ENCODE data around the gene MUC4.
"Not testable (repeated sequence)": the region's sequence is repeated elsewhere in the genome, so short reads cannot be mapped to it uniquely, and the experiment has no call there.

The MUC4 gene

GRCh38 chr3:195746751-195747150 is 65.0 kb downstream of the MUC4 start:
- no peak for DNase-seq (ENCODE audit: low read depth in 2 of 3, low spot score in 2 of 3)

GRCh38 chr3:195746346-195746745 is 65.4 kb downstream of the MUC4 start:
- DNase-seq (ENCODE audit: low read depth in 2 of 3, low spot score in 2 of 3), result no peak

GRCh38 chr3:195744437-195744836 is 67.3 kb downstream of the MUC4 start:
- DNase-seq (ENCODE audit: low read depth in 2 of 3, low spot score in 2 of 3), result no peak

- no peak for DNase-seq (ENCODE audit: low read depth in 2 of 3, low spot score in 2 of 3)
Measured at GRCh38 chr3:195739561-195740111, 72.1 kb downstream of the MUC4 start.

- DNase-seq (ENCODE audit: low read depth in 2 of 3, low spot score in 2 of 3), result no peak
Measured at GRCh38 chr3:195738274-195739044, 73.3 kb downstream of the MUC4 start.

- not testable (repeated sequence) for DNase-seq (ENCODE audit: low read depth in 2 of 3, low spot score in 2 of 3)
Measured at GRCh38 chr3:195737782-195738181, 73.9 kb downstream of the MUC4 start.

GRCh38 chr3:195736866-195737490 is 74.8 kb downstream of the MUC4 start:
- no peak for DNase-seq (ENCODE audit: low read depth in 2 of 3, low spot score in 2 of 3)

- no peak for DNase-seq (ENCODE audit: low read depth in 2 of 3, low spot score in 2 of 3)
Measured at GRCh38 chr3:195735036-195735695, 76.6 kb downstream of the MUC4 start.

GRCh38 chr3:195732940-195733339 is 78.8 kb downstream of the MUC4 start:
- no peak for DNase-seq (ENCODE audit: low read depth in 2 of 3, low spot score in 2 of 3)

GRCh38 chr3:195731356-195731905 is 80.3 kb downstream of the MUC4 start:
- no peak for DNase-seq (ENCODE audit: low read depth in 2 of 3, low spot score in 2 of 3)

- DNase-seq (ENCODE audit: low read depth in 2 of 3, low spot score in 2 of 3), result no peak
Measured at GRCh38 chr3:195729476-195730251, 82.1 kb downstream of the MUC4 start.

GRCh38 chr3:195728789-195729188 is 82.9 kb downstream of the MUC4 start:
- DNase-seq (ENCODE audit: low read depth in 2 of 3, low spot score in 2 of 3), result not testable (repeated sequence)

- DNase-seq (ENCODE audit: low read depth in 2 of 3, low spot score in 2 of 3), result no peak
Measured at GRCh38 chr3:195727606-195728195, 84.0 kb downstream of the MUC4 start.

- DNase-seq (ENCODE audit: low read depth in 2 of 3, low spot score in 2 of 3), result not testable (repeated sequence)
Measured at GRCh38 chr3:195725916-195726740, 85.6 kb downstream of the MUC4 start.

GRCh38 chr3:195724363-195724762 is 87.4 kb downstream of the MUC4 start:
- DNase-seq (ENCODE audit: low read depth in 2 of 3, low spot score in 2 of 3), result not testable (repeated sequence)

- not testable (repeated sequence) for DNase-seq (ENCODE audit: low read depth in 2 of 3, low spot score in 2 of 3)
Measured at GRCh38 chr3:195722996-195723345, 88.8 kb downstream of the MUC4 start.

- DNase-seq (ENCODE audit: low read depth in 2 of 3, low spot score in 2 of 3), result not testable (repeated sequence)
Measured at GRCh38 chr3:195722139-195722995, 89.4 kb downstream of the MUC4 start.

- DNase-seq (ENCODE audit: low read depth in 2 of 3, low spot score in 2 of 3), result not testable (repeated sequence)
Measured at GRCh38 chr3:195720831-195721506, 90.8 kb downstream of the MUC4 start, which contains the start of gene MUC20. MUC20 (plus strand) TSS chr3:195720978; CDS start chr3:195721008, 30 bp downstream.

All from activated CD8-positive, alpha-beta memory T cell treated with anti-CD3 and anti-CD28 coated beads for 48 hours (primary cell).